Activated CD8-positive, alpha-beta T cell treated with anti-CD3 and anti-CD28 coated beads for 36 hours (primary cell): ENCODE results near the gene SEPTIN12. TPM values are rescaled to one million over a fixed set of nuclear protein-coding genes. Genes with fewer than 3 reads are reported as not detected.

Experiments used
- ATAC-seq: fragments of 200-7000 bp; cut with Tn5 transposase; one replicate; pipeline ENCODE4 v1.10.0; 2021; ENCODE audit warnings: mild to moderate bottlenecking, moderate library complexity
- CTCF ChIA-PET: fragments of 350-600 bp; sonication (Branson Sonifier 250); formaldehyde crosslinking; loops from one replicate; lab custom pipeline; 2021; ENCODE audit warnings: antibody characterized with exemption; lab: Charles Lee
- POLR2A ChIA-PET: fragments of 350-600 bp; sonication (Branson Sonifier 250); formaldehyde crosslinking; loops from one replicate; lab custom pipeline; 2021; ENCODE audit warnings: antibody characterized with exemption; lab: Charles Lee
- DNase-seq: peaks from one replicate; pipeline ENCODE4 v3.0.0-alpha.2; 2020
- H3K27ac Mint-ChIP-seq: one replicate; pipeline ENCODE4 v1.8.0; 2021; ENCODE audit warnings: mild to moderate bottlenecking, mixed read lengths
- H3K27me3 Mint-ChIP-seq: one replicate; pipeline ENCODE4 v1.8.0; 2021; ENCODE audit warnings: mixed read lengths
- H3K36me3 Mint-ChIP-seq: one replicate; pipeline ENCODE4 v1.8.0; 2021; ENCODE audit warnings: low read depth, mixed read lengths
- H3K4me1 Mint-ChIP-seq: one replicate; pipeline ENCODE4 v1.8.0; 2021; ENCODE audit warnings: low read depth, mixed read lengths
- H3K4me3 Mint-ChIP-seq: one replicate; pipeline ENCODE4 v1.8.0; 2021; ENCODE audit warnings: mild to moderate bottlenecking, moderate library complexity, mixed read lengths
- H3K9me3 Mint-ChIP-seq: one replicate; pipeline ENCODE4 v1.8.0; 2021; ENCODE audit warnings: mixed read lengths
- intact Hi-C: fragments of 100-400 bp; cut with micrococcal nuclease; formaldehyde crosslinking; loops from one replicate; pipeline ENCODE4 v1.10.0; 2022
- total RNA-seq, 2 experiments: library from RNA; stranded (reverse); gene quantifications; one replicate each; pipeline ENCODE4 v1.2.3, GENCODE V29; 2021
- TF ChIP-seq, protein P1 (sequence below): fragments of 200-600 bp; IDR thresholded peaks from one replicate; pipeline ENCODE4 v1.8.0; 2022; ENCODE audit warnings: antibody characterized with exemption, mild to moderate bottlenecking

The SEPTIN12 gene
- total RNA-seq, 2 experiments from 2014 or later = not detected

DNA sequence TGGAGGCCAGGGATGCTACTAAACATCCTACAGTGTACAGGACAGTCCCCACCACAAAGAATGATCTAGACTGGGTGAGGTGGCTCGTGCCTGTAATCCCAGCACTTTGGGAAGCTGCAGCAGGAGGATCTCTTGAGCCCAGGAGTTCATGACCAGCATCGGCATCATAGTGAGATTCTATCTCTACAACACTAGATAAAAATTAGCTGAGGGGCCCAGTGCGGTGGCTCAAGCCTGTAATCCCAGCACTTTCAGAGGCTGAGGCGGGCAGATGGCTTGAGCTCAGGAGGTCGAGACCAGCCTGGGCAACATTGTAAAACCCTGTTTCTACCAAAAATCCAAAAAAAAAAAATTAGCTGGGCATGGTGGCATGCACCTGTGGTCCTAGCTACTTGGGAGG, 15.8 kb downstream of the SEPTIN12 start:
- intact Hi-C loops = no loop called here
- DNase-seq (no peak), ATAC-seq (no peak)
- H3K9me3 Mint-ChIP-seq = no peaks in the 10 kb centered on the region
- H3K36me3 Mint-ChIP-seq = no peaks in the 10 kb centered on the region
- H3K27me3 Mint-ChIP-seq = no peaks in the 10 kb centered on the region
- TF ChIP-seq, protein P1, sequence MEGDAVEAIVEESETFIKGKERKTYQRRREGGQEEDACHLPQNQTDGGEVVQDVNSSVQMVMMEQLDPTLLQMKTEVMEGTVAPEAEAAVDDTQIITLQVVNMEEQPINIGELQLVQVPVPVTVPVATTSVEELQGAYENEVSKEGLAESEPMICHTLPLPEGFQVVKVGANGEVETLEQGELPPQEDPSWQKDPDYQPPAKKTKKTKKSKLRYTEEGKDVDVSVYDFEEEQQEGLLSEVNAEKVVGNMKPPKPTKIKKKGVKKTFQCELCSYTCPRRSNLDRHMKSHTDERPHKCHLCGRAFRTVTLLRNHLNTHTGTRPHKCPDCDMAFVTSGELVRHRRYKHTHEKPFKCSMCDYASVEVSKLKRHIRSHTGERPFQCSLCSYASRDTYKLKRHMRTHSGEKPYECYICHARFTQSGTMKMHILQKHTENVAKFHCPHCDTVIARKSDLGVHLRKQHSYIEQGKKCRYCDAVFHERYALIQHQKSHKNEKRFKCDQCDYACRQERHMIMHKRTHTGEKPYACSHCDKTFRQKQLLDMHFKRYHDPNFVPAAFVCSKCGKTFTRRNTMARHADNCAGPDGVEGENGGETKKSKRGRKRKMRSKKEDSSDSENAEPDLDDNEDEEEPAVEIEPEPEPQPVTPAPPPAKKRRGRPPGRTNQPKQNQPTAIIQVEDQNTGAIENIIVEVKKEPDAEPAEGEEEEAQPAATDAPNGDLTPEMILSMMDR = no peak
- POLR2A ChIA-PET = no interaction called here
- peaks cover 13% of the 10 kb centered on the region for H3K4me1 Mint-ChIP-seq
- CTCF ChIA-PET = no interaction called here
- no peak overlapping the region for H3K4me3 Mint-ChIP-seq
- H3K27ac Mint-ChIP-seq = no peak overlapping the region

DNA sequence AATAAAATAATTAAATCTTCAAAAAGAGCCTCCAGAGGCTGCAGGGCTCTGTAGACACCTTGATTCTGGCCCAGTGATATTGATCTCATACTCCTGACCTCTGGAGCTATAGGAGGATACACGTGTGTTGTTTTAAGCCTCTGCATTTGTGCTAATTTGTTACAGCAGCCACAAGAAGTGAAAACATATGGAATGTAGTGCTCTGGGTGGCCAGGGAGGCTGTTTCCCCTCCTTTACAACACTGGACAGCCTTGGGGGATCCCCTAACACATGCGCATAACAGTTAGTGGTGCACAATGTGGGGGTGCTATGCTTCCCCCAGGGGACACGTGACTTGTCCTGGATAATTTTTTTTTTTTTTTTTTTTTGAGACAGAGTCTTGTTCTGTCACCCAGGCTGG, 16.5 kb downstream of the SEPTIN12 start:
- ATAC-seq = no peak
- intact Hi-C loops = no loop called here
- Mint-ChIP-seq H3K27me3 (no peaks in the 10 kb centered on the region), H3K27ac (no peak overlapping the region), H3K4me3 (no peak overlapping the region), H3K4me1 (peaks cover 15% of the 10 kb centered on the region), H3K9me3 (no peaks in the 10 kb centered on the region), H3K36me3 (no peaks in the 10 kb centered on the region)
- ChIA-PET CTCF (no interaction called here), POLR2A (interaction anchor here (1.4 kb wide), 1 partner anchor 17 kb away, joined by 4 read pairs; the partner anchor contains the start of gene SEPTIN12)
- DNase-seq = no peak
- TF ChIP-seq, protein P1 = no peak

DNA sequence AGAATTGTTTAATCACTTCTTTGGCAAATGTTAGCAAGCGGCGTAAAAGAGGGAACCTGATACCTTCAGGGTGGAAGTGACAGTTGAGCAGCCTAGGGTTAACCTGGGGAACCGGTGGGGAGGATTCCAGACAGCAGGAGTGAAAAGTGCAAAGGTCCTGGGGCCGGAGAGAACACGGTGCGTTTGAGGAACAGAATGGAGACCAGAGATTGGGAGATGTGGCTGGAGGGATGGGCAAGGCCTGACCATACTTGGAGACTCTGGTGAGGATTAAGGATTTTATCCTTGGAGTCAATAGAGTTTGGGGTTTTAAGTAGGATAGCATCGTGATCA, 18.9 kb downstream of the SEPTIN12 start:
- H3K27ac Mint-ChIP-seq = peak overlapping the region; percentile 15
- H3K4me1 Mint-ChIP-seq = peaks cover 30% of the 10 kb centered on the region
- ATAC-seq = no peak
- no peak for DNase-seq
- H3K27me3 Mint-ChIP-seq = no peaks in the 10 kb centered on the region
- H3K9me3 Mint-ChIP-seq = no peaks in the 10 kb centered on the region
- CTCF ChIA-PET = interaction anchor here (0.8 kb wide), 1 partner anchor 187 kb away, joined by 4 read pairs; no protein-coding TSS in a partner anchor
- intact Hi-C loops = loop anchor here (10.0 kb wide), 1 partner anchor 76 kb away; the partner anchor contains the start of genes GLYR1 and UBN1
- peaks cover 2% of the 10 kb centered on the region for H3K36me3 Mint-ChIP-seq
- TF ChIP-seq, protein P1 = no peak
- POLR2A ChIA-PET = interaction anchor here (1.0 to 1.7 kb wide), 3 partner anchors 17 to 36 kb away, joined by 3 to 7 read pairs (median 4); partner anchors contain the start of gene ANKS3
- H3K4me3 Mint-ChIP-seq = peak overlapping the region; percentile 90

DNA sequence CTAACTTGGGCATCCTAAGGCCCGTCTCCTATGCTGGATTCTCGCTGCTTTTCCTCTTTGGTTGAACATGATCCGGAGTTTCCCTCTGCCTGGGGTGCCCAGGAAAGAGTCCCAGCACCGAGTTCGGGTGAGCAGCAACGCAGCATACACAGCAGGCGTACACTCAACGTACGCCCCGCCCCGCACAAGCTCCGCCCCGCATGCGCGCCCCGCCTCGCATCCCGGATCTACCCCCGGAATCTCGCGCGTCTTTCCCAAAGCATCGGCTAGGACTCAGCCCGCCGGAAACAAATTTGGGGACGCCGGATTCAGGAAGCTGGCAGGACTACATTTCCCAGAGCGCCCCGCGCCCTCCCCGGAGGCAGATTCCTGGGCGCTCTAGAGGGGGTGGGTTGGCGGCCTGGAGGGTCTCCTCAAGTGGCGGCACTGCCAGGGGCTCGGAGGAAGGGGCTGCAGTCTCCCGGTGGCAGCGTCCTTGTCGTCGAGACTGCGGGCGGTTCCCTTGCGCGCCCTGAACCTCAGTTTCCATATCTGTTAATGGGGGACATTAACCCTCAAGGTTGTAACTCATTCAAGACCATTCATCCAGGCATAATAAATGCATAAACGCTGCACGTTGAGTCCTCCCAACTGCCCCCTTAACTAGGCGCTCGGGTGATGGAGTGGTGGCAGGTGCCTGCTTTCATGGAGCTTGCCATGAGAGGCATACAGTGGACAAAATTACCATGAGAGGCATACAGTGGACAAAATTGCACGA, 19.4 kb downstream of the SEPTIN12 start:
- Mint-ChIP-seq H3K4me1 (peaks cover 30% of the 10 kb centered on the region), H3K4me3 (peak overlapping the region; percentile 90), H3K9me3 (no peaks in the 10 kb centered on the region), H3K27ac (peak overlapping the region; percentile 96), H3K36me3 (peaks cover 2% of the 10 kb centered on the region), H3K27me3 (no peaks in the 10 kb centered on the region)
- DNase-seq (peak; percentile 92), ATAC-seq (peak; percentile 88)
- ChIA-PET POLR2A (interaction anchor here (0.7 to 1.7 kb wide), 5 partner anchors 9 to 35 kb away, joined by 3 to 7 read pairs (median 4); partner anchors contain the start of genes ANKS3 and SMIM22), CTCF (no interaction called here)
- intact Hi-C loops = loop anchor here (10.0 kb wide), 1 partner anchor 76 kb away; the partner anchor contains the start of genes GLYR1 and UBN1
- TF ChIP-seq, protein P1 = no peak
